ENCODE results near the gene TNIP1.

Gene TNIP1

DNA sequence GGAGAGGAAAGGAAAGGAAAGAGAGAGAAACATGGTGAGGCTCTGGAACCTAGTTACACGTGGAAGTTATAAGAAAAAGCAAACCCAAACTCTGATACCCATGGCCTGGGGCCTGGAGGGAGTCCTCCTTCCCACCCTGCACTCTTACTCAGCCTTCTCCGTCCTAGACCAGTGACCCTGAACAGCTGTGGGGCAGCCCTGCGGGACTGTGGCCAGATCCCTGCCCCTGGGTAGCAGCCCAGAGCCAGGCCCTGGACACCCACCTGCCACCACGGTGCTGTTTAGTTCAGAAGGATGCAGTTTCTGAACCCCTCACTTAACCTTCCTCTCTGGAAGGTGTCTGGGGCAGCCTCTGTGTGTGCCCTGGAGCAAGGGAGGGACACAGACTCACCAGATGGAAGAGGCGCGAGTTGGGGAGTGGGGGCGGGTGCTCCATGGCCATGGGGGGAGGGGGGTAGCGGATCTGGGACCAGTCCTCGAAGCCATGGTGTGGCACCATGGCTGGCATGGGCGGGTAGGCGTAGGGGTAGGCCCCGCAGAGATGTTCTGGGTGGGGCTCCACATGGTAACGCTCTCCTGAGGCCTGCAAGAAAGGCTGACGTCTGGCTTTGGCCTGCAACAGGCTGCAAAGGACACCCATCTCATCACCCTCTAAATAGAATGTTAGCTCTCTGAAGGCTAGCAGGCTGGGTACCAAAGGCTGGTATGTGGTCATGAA is 47.5 kb downstream of the TNIP1 start:
- peaks cover 5 to 7% of the 10 kb centered on the region in 2 experiments for H3K4me1 ChIP-seq (ENCODE audit: control insufficient read depth in 1 of 2, insufficient read depth in 2 of 2, low read length in 2 of 2)
- peaks cover 4% of the 10 kb centered on the region for H3K9me3 ChIP-seq (ENCODE audit: insufficient read depth, low read depth, low read length)
- peaks cover 65 to 78% of the 10 kb centered on the region in 2 experiments for H3K36me3 ChIP-seq (ENCODE audit: control insufficient read depth in 1 of 2, insufficient read depth in 2 of 2, low read length in 2 of 2)
- no peak overlapping the region for H3K14ac ChIP-seq (ENCODE audit: low read length)
- no peak overlapping the region for H3K18ac ChIP-seq (ENCODE audit: low read length)
- no peak overlapping the region for H2BK5ac ChIP-seq (ENCODE audit: low read depth, low read length, poor library complexity)
- no CpG with 5 or more reads among the region's 14 CpGs for WGBS (ENCODE audit: extremely low coverage, insufficient coverage, insufficient read length)
- H3K79me2 ChIP-seq (ENCODE audit: control insufficient read depth, insufficient read depth, low read length, poor library complexity) = no peaks in the 10 kb centered on the region
- no peak overlapping the region for H3K4me2 ChIP-seq (ENCODE audit: low read length)
- H2AFZ ChIP-seq (ENCODE audit: insufficient read depth, low read length, poor library complexity) = no peak overlapping the region
- H2BK120ac ChIP-seq (ENCODE audit: insufficient read depth, low read length, poor library complexity) = no peak overlapping the region
- no peak overlapping the region for H3K23ac ChIP-seq (ENCODE audit: low read length)
- H3K9ac ChIP-seq (ENCODE audit: low read length) = no peak overlapping the region
- H3K27me3 ChIP-seq (ENCODE audit: insufficient read depth, low read length) = no peaks in the 10 kb centered on the region
- H2AK5ac ChIP-seq (ENCODE audit: low read length) = no peak overlapping the region
- no peak overlapping the region for H3K4me3 ChIP-seq (ENCODE audit: low read depth, low read length)
- no peak overlapping the region for H3K27ac ChIP-seq (ENCODE audit: low read depth, low read length)
- H2BK12ac ChIP-seq (ENCODE audit: low read length) = no peak overlapping the region
- H4K91ac ChIP-seq (ENCODE audit: low read depth, low read length) = no peak overlapping the region
- H4K12ac ChIP-seq (ENCODE audit: low read depth, low read length) = no peak overlapping the region
- H3K4ac ChIP-seq (ENCODE audit: low read depth, low read length) = no peak overlapping the region
- no peak for DNase-seq
- no peak overlapping the region for H4K8ac ChIP-seq (ENCODE audit: low read depth, low read length)
- H3K79me1 ChIP-seq (ENCODE audit: low read length) = no peaks in the 10 kb centered on the region

DNA sequence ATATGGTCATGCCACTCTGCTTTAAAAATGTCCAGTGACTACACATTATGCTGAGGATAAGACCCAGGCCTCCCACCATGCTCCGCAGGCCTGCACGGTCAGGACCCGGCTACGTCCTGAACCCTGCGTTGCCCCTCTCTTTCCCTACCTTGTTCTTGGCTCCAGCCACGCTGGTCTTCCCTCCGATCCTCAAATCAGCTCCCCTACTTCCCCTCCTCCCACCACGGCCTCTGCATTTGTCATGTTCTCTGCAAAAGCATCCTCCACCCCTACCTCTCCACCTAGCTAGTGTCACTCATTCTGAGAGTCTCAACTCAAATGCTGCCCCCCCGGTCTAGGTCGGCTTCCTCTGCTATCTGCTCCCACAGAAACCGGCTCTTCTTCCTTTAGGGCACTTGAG is 49.3 kb downstream of the TNIP1 start:
- WGBS (ENCODE audit: extremely low coverage, insufficient coverage, insufficient read length) = no CpG with 5 or more reads among the region's 11 CpGs
- H3K36me3 ChIP-seq (ENCODE audit: control insufficient read depth in 1 of 2, insufficient read depth in 2 of 2, low read length in 2 of 2) = peaks cover 65 to 74% of the 10 kb centered on the region in 2 experiments
- H3K4me1 ChIP-seq (ENCODE audit: control insufficient read depth in 1 of 2, insufficient read depth in 2 of 2, low read length in 2 of 2) = no peaks in the 10 kb centered on the region
- H3K27me3 ChIP-seq (ENCODE audit: insufficient read depth, low read length) = no peaks in the 10 kb centered on the region
- DNase-seq = no peak
- no peak overlapping the region for H3K4me3 ChIP-seq (ENCODE audit: low read depth, low read length)
- no peak overlapping the region for H3K4me2 ChIP-seq (ENCODE audit: low read length)
- H4K12ac ChIP-seq (ENCODE audit: low read depth, low read length) = no peak overlapping the region
- no peak overlapping the region for H3K23ac ChIP-seq (ENCODE audit: low read length)
- H3K14ac ChIP-seq (ENCODE audit: low read length) = no peak overlapping the region
- no peak overlapping the region for H3K27ac ChIP-seq (ENCODE audit: low read depth, low read length)
- H4K91ac ChIP-seq (ENCODE audit: low read depth, low read length) = no peak overlapping the region
- no peak overlapping the region for H2BK120ac ChIP-seq (ENCODE audit: insufficient read depth, low read length, poor library complexity)
- no peak overlapping the region for H3K18ac ChIP-seq (ENCODE audit: low read length)
- no peak overlapping the region for H3K4ac ChIP-seq (ENCODE audit: low read depth, low read length)
- H4K8ac ChIP-seq (ENCODE audit: low read depth, low read length) = no peak overlapping the region
- no peaks in the 10 kb centered on the region for H3K79me2 ChIP-seq (ENCODE audit: control insufficient read depth, insufficient read depth, low read length, poor library complexity)
- peaks cover 4% of the 10 kb centered on the region for H3K9me3 ChIP-seq (ENCODE audit: insufficient read depth, low read depth, low read length)
- no peaks in the 10 kb centered on the region for H3K79me1 ChIP-seq (ENCODE audit: low read length)
- no peak overlapping the region for H2BK12ac ChIP-seq (ENCODE audit: low read length)
- H2AK5ac ChIP-seq (ENCODE audit: low read length) = no peak overlapping the region
- H2BK5ac ChIP-seq (ENCODE audit: low read depth, low read length, poor library complexity) = no peak overlapping the region
- no peak overlapping the region for H3K9ac ChIP-seq (ENCODE audit: low read length)
- no peak overlapping the region for H2AFZ ChIP-seq (ENCODE audit: insufficient read depth, low read length, poor library complexity)

- Histone ChIP-seq H4K8ac (ENCODE audit: low read depth, low read length) (no peak overlapping the region), H3K23ac (ENCODE audit: low read length) (no peak overlapping the region), H3K79me2 (ENCODE audit: control insufficient read depth, insufficient read depth, low read length, poor library complexity) (no peaks in the 10 kb centered on the region), H3K9ac (ENCODE audit: low read length) (no peak overlapping the region), H3K4ac (ENCODE audit: low read depth, low read length) (no peak overlapping the region), H4K91ac (ENCODE audit: low read depth, low read length) (no peak overlapping the region), H3K27me3 (ENCODE audit: insufficient read depth, low read length) (no peaks in the 10 kb centered on the region), H3K9me3 (ENCODE audit: insufficient read depth, low read depth, low read length) (peaks cover 4% of the 10 kb centered on the region), H3K4me2 (ENCODE audit: low read length) (no peak overlapping the region), H3K36me3 (ENCODE audit: control insufficient read depth in 1 of 2, insufficient read depth in 2 of 2, low read length in 2 of 2) (peaks cover 58 to 69% of the 10 kb centered on the region in 2 experiments), H3K79me1 (ENCODE audit: low read length) (no peaks in the 10 kb centered on the region), H2AK5ac (ENCODE audit: low read length) (no peak overlapping the region), H2BK120ac (ENCODE audit: insufficient read depth, low read length, poor library complexity) (no peak overlapping the region), H3K27ac (ENCODE audit: low read depth, low read length) (no peak overlapping the region), H4K12ac (ENCODE audit: low read depth, low read length) (no peak overlapping the region), H3K14ac (ENCODE audit: low read length) (no peak overlapping the region), H2AFZ (ENCODE audit: insufficient read depth, low read length, poor library complexity) (no peak overlapping the region), H3K18ac (ENCODE audit: low read length) (no peak overlapping the region), H3K4me3 (ENCODE audit: low read depth, low read length) (no peak overlapping the region), H2BK5ac (ENCODE audit: low read depth, low read length, poor library complexity) (no peak overlapping the region), H2BK12ac (ENCODE audit: low read length) (no peak overlapping the region), H3K4me1 (ENCODE audit: control insufficient read depth in 1 of 2, insufficient read depth in 2 of 2, low read length in 2 of 2) (no peaks in the 10 kb centered on the region)
- DNase-seq = no peak
- no CpG with 5 or more reads among the region's 4 CpGs for WGBS (ENCODE audit: extremely low coverage, insufficient coverage, insufficient read length)
Measured at GRCh38 chr5:151030379-151030778, 50.5 kb downstream of the TNIP1 start.

- no peak overlapping the region for H4K91ac ChIP-seq (ENCODE audit: low read depth, low read length)
- H3K14ac ChIP-seq (ENCODE audit: low read length) = no peak overlapping the region
- no peak overlapping the region for H3K4me3 ChIP-seq (ENCODE audit: low read depth, low read length)
- no peak overlapping the region for H2BK5ac ChIP-seq (ENCODE audit: low read depth, low read length, poor library complexity)
- no peak overlapping the region for H3K9ac ChIP-seq (ENCODE audit: low read length)
- no peak overlapping the region for H3K4me2 ChIP-seq (ENCODE audit: low read length)
- H3K4ac ChIP-seq (ENCODE audit: low read depth, low read length) = no peak overlapping the region
- H2AFZ ChIP-seq (ENCODE audit: insufficient read depth, low read length, poor library complexity) = no peak overlapping the region
- no peak overlapping the region for H4K12ac ChIP-seq (ENCODE audit: low read depth, low read length)
- H3K23ac ChIP-seq (ENCODE audit: low read length) = no peak overlapping the region
- H2AK5ac ChIP-seq (ENCODE audit: low read length) = no peak overlapping the region
- H3K18ac ChIP-seq (ENCODE audit: low read length) = no peak overlapping the region
- H3K36me3 ChIP-seq (ENCODE audit: control insufficient read depth in 1 of 2, insufficient read depth in 2 of 2, low read length in 2 of 2) = peaks cover 55 to 65% of the 10 kb centered on the region in 2 experiments
- no peak for DNase-seq
- no peaks in the 10 kb centered on the region for H3K27me3 ChIP-seq (ENCODE audit: insufficient read depth, low read length)
- H3K27ac ChIP-seq (ENCODE audit: low read depth, low read length) = no peak overlapping the region
- H3K4me1 ChIP-seq (ENCODE audit: control insufficient read depth in 1 of 2, insufficient read depth in 2 of 2, low read length in 2 of 2) = no peaks in the 10 kb centered on the region
- no peak overlapping the region for H2BK120ac ChIP-seq (ENCODE audit: insufficient read depth, low read length, poor library complexity)
- no peak overlapping the region for H2BK12ac ChIP-seq (ENCODE audit: low read length)
- H3K79me2 ChIP-seq (ENCODE audit: control insufficient read depth, insufficient read depth, low read length, poor library complexity) = no peaks in the 10 kb centered on the region
- H3K79me1 ChIP-seq (ENCODE audit: low read length) = no peaks in the 10 kb centered on the region
- H4K8ac ChIP-seq (ENCODE audit: low read depth, low read length) = no peak overlapping the region
- peaks cover 4% of the 10 kb centered on the region for H3K9me3 ChIP-seq (ENCODE audit: insufficient read depth, low read depth, low read length)
- no CpG with 5 or more reads among the region's 5 CpGs for WGBS (ENCODE audit: extremely low coverage, insufficient coverage, insufficient read length)
Measured at GRCh38 chr5:151030056-151030336, 50.8 kb downstream of the TNIP1 start.

Data from trophoblast cell (in vitro differentiated cells and primary cell).